Thymus (tissue), 11 donors: Measurements from ENCODE around the gene ARSB. TPM values are rescaled to one million over a fixed set of nuclear protein-coding genes. Genes with fewer than 3 reads are reported as not detected.

Experiments
- DNase-seq, 9 donors: peaks; one replicate each; pipeline ENCODE4 v3.0.0-alpha.2; 2013; ENCODE audit warnings: low spot score in 9 of 9, low read depth in 6 of 9, missing footprints in 1 of 9
- H3K27ac ChIP-seq, 2 donors: one replicate each; pipeline ENCODE4 v1.5.1; 2013; ENCODE audit warnings: control low read depth in 1 of 2, low read depth in 1 of 2, low read length in 1 of 2, mild to moderate bottlenecking in 1 of 2, moderate library complexity in 1 of 2
- H3K27me3 ChIP-seq, 2 donors: one replicate each; pipeline ENCODE4 v1.5.1; 2013; ENCODE audit warnings: low read length in 1 of 2; ENCODE audit not compliant: control insufficient read depth in 2 of 2, insufficient read depth in 1 of 2
- H3K36me3 ChIP-seq, 2 donors: one replicate each; pipeline ENCODE4 v1.5.1; 2013; ENCODE audit warnings: low read length in 1 of 2, mild to moderate bottlenecking in 1 of 2, moderate library complexity in 1 of 2; ENCODE audit not compliant: control insufficient read depth in 2 of 2, insufficient read depth in 2 of 2
- H3K4me1 ChIP-seq, 2 donors: one replicate each; pipeline ENCODE4 v1.5.1; 2013; ENCODE audit warnings: low read length in 2 of 2; ENCODE audit not compliant: control insufficient read depth in 2 of 2, insufficient read depth in 2 of 2
- H3K4me3 ChIP-seq, 2 donors: one replicate each; pipeline ENCODE4 v1.5.1; 2013; ENCODE audit warnings: low read length in 2 of 2, control low read depth in 1 of 2, mild to moderate bottlenecking in 1 of 2
- H3K9me3 ChIP-seq, 2 donors: one replicate each; pipeline ENCODE4 v1.5.1; 2013; ENCODE audit warnings: low read length in 1 of 2, mild to moderate bottlenecking in 1 of 2; ENCODE audit not compliant: control insufficient read depth in 2 of 2, insufficient read depth in 1 of 2
- WGBS: extraction: QIAGEN DNeasy Blood & Tissue Kit; methylation state at CpG from one replicate; pipeline ENCODE4 v1.1.7; 2013; 5-methylcytosine and 5-hydroxymethylcytosine counted together
- polyA plus RNA-seq: library from polyadenylated mRNA; stranded (reverse); fragments of 200-250 nt; gene quantifications from one replicate; pipeline ENCODE4 v1.2.3, GENCODE V29; 2013
- total RNA-seq: library from RNA; stranded (reverse); fragments of 120-200 nt; gene quantifications from one replicate; pipeline ENCODE4 v1.2.4, GENCODE V29; 2013
- donor health status: healthy.

The ARSB gene
- total and polyA plus RNA-seq, 2 donors, result 2.4 to 4.4 TPM

- DNase-seq, result no peak
- Histone ChIP-seq H3K36me3 (no peaks in the 10 kb centered on the region), H3K27me3 (no peaks in the 10 kb centered on the region), H3K4me1 (no peaks in the 10 kb centered on the region), H3K9me3 (no peaks in the 10 kb centered on the region), H3K27ac (no peak overlapping the region), H3K4me3 (no peak overlapping the region)
- WGBS, result 88% methylated on average over 10 of the region's 10 CpGs
Measured at GRCh38 chr5:78747055-78747454, 238.1 kb downstream of the ARSB start.

- Histone ChIP-seq H3K27ac (no peak overlapping the region), H3K4me1 (peaks cover 0 to 3% of the 10 kb centered on the region in 2 donors), H3K9me3 (no peaks in the 10 kb centered on the region), H3K27me3 (no peaks in the 10 kb centered on the region), H3K36me3 (no peaks in the 10 kb centered on the region), H3K4me3 (no peak overlapping the region)
- WGBS, result 92% methylated on average over 6 of the region's 6 CpGs
- DNase-seq, result no peak
Measured at GRCh38 chr5:78746021-78746770, 238.9 kb downstream of the ARSB start.

GRCh38 chr5:78744951-78745534 lies 240.1 kb downstream of the ARSB start:
- DNase-seq, result no peak
- peak overlapping the region in 1 of 2 donors; percentile 28 for H3K27ac ChIP-seq
- WGBS, result 96% methylated on average over 3 of the region's 3 CpGs
- H3K4me1 ChIP-seq, result peaks cover 4 to 7% of the 10 kb centered on the region in 2 donors
- no peaks in the 10 kb centered on the region for H3K27me3 ChIP-seq
- H3K9me3 ChIP-seq, result no peaks in the 10 kb centered on the region
- H3K36me3 ChIP-seq, result no peaks in the 10 kb centered on the region
- H3K4me3 ChIP-seq, result no peak overlapping the region

- DNase-seq, result no peak
- H3K27ac ChIP-seq, result no peak overlapping the region
- no peaks in the 10 kb centered on the region for H3K27me3 ChIP-seq
- WGBS, result 99% methylated on average over 1 of the region's 1 CpG
- H3K36me3 ChIP-seq, result no peaks in the 10 kb centered on the region
- H3K4me1 ChIP-seq, result peaks cover 23 to 25% of the 10 kb centered on the region in 2 donors
- H3K9me3 ChIP-seq, result no peaks in the 10 kb centered on the region
- H3K4me3 ChIP-seq, result no peak overlapping the region
Measured at GRCh38 chr5:78741019-78741418, 244.1 kb downstream of the ARSB start.

GRCh38 chr5:78738693-78739300 lies 246.3 kb downstream of the ARSB start:
- Histone ChIP-seq H3K27ac (peak overlapping the region in 1 of 2 donors; percentile 59), H3K9me3 (peaks cover 0 to 8% of the 10 kb centered on the region in 2 donors), H3K36me3 (no peaks in the 10 kb centered on the region), H3K4me1 (peaks cover 27 to 33% of the 10 kb centered on the region in 2 donors), H3K4me3 (no peak overlapping the region), H3K27me3 (no peaks in the 10 kb centered on the region)
- peak in 1 of 9 donors; percentile 27 for DNase-seq
- WGBS, result 91% methylated on average over 4 of the region's 4 CpGs

GRCh38 chr5:78738104-78738503 lies 247.0 kb downstream of the ARSB start:
- Histone ChIP-seq H3K4me1 (peaks cover 27 to 33% of the 10 kb centered on the region in 2 donors), H3K27me3 (no peaks in the 10 kb centered on the region), H3K9me3 (peaks cover 0 to 8% of the 10 kb centered on the region in 2 donors), H3K36me3 (no peaks in the 10 kb centered on the region), H3K27ac (no peak overlapping the region), H3K4me3 (no peak overlapping the region)
- WGBS, result over 99% methylated on average over 3 of the region's 3 CpGs
- no peak for DNase-seq

GRCh38 chr5:78735834-78736463 lies 249.2 kb downstream of the ARSB start:
- Histone ChIP-seq H3K9me3 (peaks cover 0 to 8% of the 10 kb centered on the region in 2 donors), H3K4me3 (no peak overlapping the region), H3K27ac (no peak overlapping the region), H3K27me3 (no peaks in the 10 kb centered on the region), H3K4me1 (peaks cover 27 to 30% of the 10 kb centered on the region in 2 donors), H3K36me3 (no peaks in the 10 kb centered on the region)
- DNase-seq, result peak in 1 of 9 donors; percentile 38
- WGBS, result 98% methylated on average over 4 of the region's 4 CpGs

GRCh38 chr5:78734950-78735349 lies 250.2 kb downstream of the ARSB start:
- 98% methylated on average over 2 of the region's 2 CpGs for WGBS
- no peak overlapping the region for H3K27ac ChIP-seq
- H3K4me3 ChIP-seq, result no peak overlapping the region
- DNase-seq, result no peak
- peaks cover 23 to 26% of the 10 kb centered on the region in 2 donors for H3K4me1 ChIP-seq
- peaks cover 0 to 8% of the 10 kb centered on the region in 2 donors for H3K9me3 ChIP-seq
- no peaks in the 10 kb centered on the region for H3K27me3 ChIP-seq
- H3K36me3 ChIP-seq, result no peaks in the 10 kb centered on the region
